Ishikawa (cell line): ENCODE data around the gene TRUB2.

Source experiments
- CEBPB ChIP-seq: IDR thresholded peaks from 2 replicates; pipeline ENCODE4 v1.6.1; 2012
- CREB1 ChIP-seq: IDR thresholded peaks from 2 replicates; pipeline ENCODE4 v1.6.1; 2012; ENCODE audit warnings: low read depth
- EGR1 ChIP-seq: IDR thresholded peaks from 2 replicates; pipeline ENCODE4 v1.6.1; 2012
- EP300 ChIP-seq: IDR thresholded peaks from 2 replicates; pipeline ENCODE4 v1.6.1; 2012; ENCODE audit warnings: borderline replicate concordance
- FOXM1 ChIP-seq: IDR thresholded peaks from 2 replicates; pipeline ENCODE4 v1.6.1; 2012; ENCODE audit warnings: low read depth, borderline replicate concordance
- NFIC ChIP-seq: IDR thresholded peaks from 2 replicates; pipeline ENCODE4 v1.6.1; 2012
- RAD21 ChIP-seq: IDR thresholded peaks from 2 replicates; pipeline ENCODE4 v1.6.1; 2012; ENCODE audit warnings: low read depth
- REST ChIP-seq: IDR thresholded peaks from 2 replicates; pipeline ENCODE4 v1.6.1; 2012; ENCODE audit warnings: low read depth, mild to moderate bottlenecking
- TAF1 ChIP-seq: IDR thresholded peaks from 2 replicates; pipeline ENCODE4 v1.6.1; 2012; ENCODE audit warnings: low read depth, mild to moderate bottlenecking
- TCF12 ChIP-seq: IDR thresholded peaks from 2 replicates; pipeline ENCODE4 v1.6.1; 2012; ENCODE audit warnings: low read depth
- TEAD4 ChIP-seq: IDR thresholded peaks from 2 replicates; pipeline ENCODE4 v1.6.1; 2012
- USF1 ChIP-seq: IDR thresholded peaks from 2 replicates; pipeline ENCODE4 v1.6.1; 2012
- YY1 ChIP-seq: IDR thresholded peaks from 2 replicates; pipeline ENCODE4 v1.6.1; 2012; ENCODE audit warnings: low read depth
- ZBTB7A ChIP-seq: IDR thresholded peaks from 2 replicates; pipeline ENCODE4 v1.6.1; 2012; ENCODE audit warnings: low read depth
- TF ChIP-seq, protein P1 (sequence below): IDR thresholded peaks from 2 replicates; pipeline ENCODE4 v1.6.1; 2012

The TRUB2 gene

GRCh38 chr9:128271512-128271911 lies 50.7 kb downstream of the TRUB2 start:
- TF ChIP-seq TEAD4 (no peak), TCF12 (no peak), NFIC (no peak), CEBPB (no peak), YY1 (no peak), ZBTB7A (no peak), CREB1 (no peak), TAF1 (no peak), RAD21 (no peak), REST (no peak), EP300 (no peak), EGR1 (no peak), USF1 (no peak), FOXM1 (no peak)
- TF ChIP-seq, protein P1, sequence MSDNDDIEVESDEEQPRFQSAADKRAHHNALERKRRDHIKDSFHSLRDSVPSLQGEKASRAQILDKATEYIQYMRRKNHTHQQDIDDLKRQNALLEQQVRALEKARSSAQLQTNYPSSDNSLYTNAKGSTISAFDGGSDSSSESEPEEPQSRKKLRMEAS, result no peak

DNA sequence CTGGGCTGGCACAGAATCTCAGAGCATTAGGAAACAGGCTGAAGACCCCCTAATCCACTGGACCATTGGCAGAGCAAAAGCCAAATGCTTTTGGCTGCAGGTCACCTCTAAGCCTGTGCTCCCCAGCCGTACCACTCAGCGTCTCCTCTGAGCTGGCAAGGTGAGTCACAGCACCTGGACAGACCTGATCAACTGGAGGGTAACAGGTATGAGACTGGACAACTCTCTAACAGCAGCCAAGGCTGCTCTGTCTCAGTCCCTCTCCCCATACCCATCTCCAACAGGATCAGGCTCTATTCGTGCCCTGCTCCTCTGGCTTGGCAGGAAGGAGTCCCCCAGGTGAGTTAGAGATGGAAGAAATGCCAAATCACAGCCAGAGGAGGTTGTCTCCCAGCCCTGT lies 51.1 kb downstream of the TRUB2 start:
- TF ChIP-seq TCF12 (no peak), NFIC (no peak), USF1 (no peak), YY1 (no peak), ZBTB7A (no peak), TEAD4 (no peak), EGR1 (no peak), CREB1 (no peak)

DNA sequence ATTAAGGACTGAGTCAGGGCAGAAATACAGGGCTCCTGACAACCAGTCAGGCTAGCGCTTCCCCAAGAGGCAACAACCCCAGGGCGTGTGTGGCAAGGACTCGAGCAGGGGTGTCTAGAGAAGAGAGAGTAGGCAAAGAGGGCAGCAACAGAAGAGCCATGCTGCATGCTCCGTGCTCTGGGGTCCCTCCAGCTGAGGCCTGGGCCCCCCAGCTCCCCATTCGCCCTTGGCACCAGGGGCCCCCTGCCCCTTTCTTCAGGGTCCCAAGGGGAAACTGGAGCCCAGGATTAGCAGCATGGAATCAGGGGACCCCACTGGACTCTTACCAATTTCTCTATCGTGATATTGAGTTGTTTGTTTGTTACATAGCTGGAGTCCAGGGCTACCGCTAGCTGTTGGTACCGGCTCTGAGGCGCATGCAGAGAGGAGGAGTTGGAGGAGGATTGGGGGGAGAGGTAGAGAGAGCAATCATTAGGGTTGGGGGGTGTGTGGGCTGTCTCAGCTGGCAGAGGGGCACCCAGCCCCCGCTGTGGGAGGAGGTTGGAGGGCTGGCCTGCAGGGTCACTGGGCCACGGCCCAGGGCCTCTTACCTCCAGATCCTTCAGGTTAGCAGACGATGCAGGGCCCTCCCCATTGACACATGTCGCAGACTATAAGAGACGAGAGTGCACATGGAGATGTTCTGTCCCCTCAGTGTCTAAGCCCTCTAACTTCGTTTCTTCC lies 55.2 kb downstream of the TRUB2 start:
- no peak for TF ChIP-seq NFIC
- no peak for TF ChIP-seq REST
- TF ChIP-seq TCF12, result no peak
- TF ChIP-seq RAD21, result no peak
- no peak for TF ChIP-seq USF1
- TF ChIP-seq, protein P1, result no peak
- no peak for TF ChIP-seq ZBTB7A
- no peak for TF ChIP-seq EGR1
- TF ChIP-seq CEBPB, result no peak
- no peak for TF ChIP-seq YY1
- TF ChIP-seq TAF1, result no peak
- no peak for TF ChIP-seq EP300
- no peak for TF ChIP-seq TEAD4
- no peak for TF ChIP-seq FOXM1
- TF ChIP-seq CREB1, result no peak

DNA sequence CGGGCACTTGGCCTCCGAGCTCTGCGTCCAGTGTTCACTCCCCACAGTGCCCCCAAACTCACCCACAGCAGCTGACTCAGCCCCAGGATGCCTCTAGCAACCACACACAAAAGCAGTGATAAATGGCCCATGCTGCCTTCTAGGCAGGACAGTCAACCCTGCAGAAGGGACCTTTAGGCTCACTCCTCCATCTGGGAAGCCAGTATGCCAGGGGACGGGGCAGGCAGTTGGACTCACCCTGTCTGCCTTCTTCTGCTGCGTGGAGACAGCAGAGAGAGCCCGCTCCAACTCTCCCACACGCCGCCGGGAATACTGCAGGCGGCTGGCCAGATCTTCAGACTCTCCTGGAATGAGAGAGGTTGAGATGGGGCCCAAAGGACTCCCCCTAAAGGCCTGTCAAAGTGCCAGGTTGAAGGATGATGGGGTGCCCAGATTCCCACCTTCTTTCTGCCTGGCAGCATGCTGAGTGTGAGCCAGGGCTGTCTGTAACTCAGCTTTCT lies 56.8 kb downstream of the TRUB2 start:
- TF ChIP-seq REST, result no peak
- TF ChIP-seq, protein P1, result no peak
- no peak for TF ChIP-seq EGR1
- no peak for TF ChIP-seq ZBTB7A
